Activated B cell treated with CpG ODN at 0.5 μM for 24 hours (primary cell): ENCODE data around the gene PTMS. TPM values are rescaled to one million over a fixed set of nuclear protein-coding genes. Genes with fewer than 3 reads are reported as not detected.
A peak's percentile ranks its signal among the peaks of the same experiment; 100 is the strongest.

Experiments
- ATAC-seq: fragments of 200-7000 bp; cut with Tn5 transposase; one replicate; pipeline ENCODE4 v1.10.0; 2021; ENCODE audit warnings: low read depth, mild to moderate bottlenecking, moderate library complexity
- CTCF ChIA-PET: fragments of 350-600 bp; sonication (Branson Sonifier 250); formaldehyde crosslinking; loops from one replicate; lab custom pipeline; 2021; ENCODE audit warnings: antibody characterized with exemption; lab: Charles Lee
- POLR2A ChIA-PET: fragments of 350-600 bp; sonication (Branson Sonifier 250); formaldehyde crosslinking; loops from one replicate; lab custom pipeline; 2021; ENCODE audit warnings: antibody characterized with exemption; lab: Charles Lee
- DNase-seq: peaks from one replicate; pipeline ENCODE4 v3.0.0; 2022
- H3K27ac Mint-ChIP-seq: one replicate; pipeline ENCODE4 v1.8.0; 2020; ENCODE audit warnings: mixed read lengths
- H3K27me3 Mint-ChIP-seq: one replicate; pipeline ENCODE4 v1.8.0; 2021; ENCODE audit warnings: mixed read lengths
- H3K36me3 Mint-ChIP-seq: one replicate; pipeline ENCODE4 v1.8.0; 2021; ENCODE audit warnings: low read depth, mixed read lengths
- H3K4me1 Mint-ChIP-seq: one replicate; pipeline ENCODE4 v1.8.0; 2021; ENCODE audit warnings: mixed read lengths
- H3K4me3 Mint-ChIP-seq: one replicate; pipeline ENCODE4 v1.8.0; 2020; ENCODE audit warnings: mild to moderate bottlenecking, mixed read lengths
- H3K9me3 Mint-ChIP-seq: one replicate; pipeline ENCODE4 v1.8.0; 2020; ENCODE audit warnings: mixed read lengths
- CTCF ChIP-seq: fragments of 200-600 bp; IDR thresholded peaks from one replicate; pipeline ENCODE4 v1.8.0; 2022; ENCODE audit warnings: antibody characterized with exemption, mild to moderate bottlenecking
- intact Hi-C: fragments of 100-400 bp; cut with micrococcal nuclease; formaldehyde crosslinking; loops from one replicate; pipeline ENCODE4 v1.15.1; 2024
- total RNA-seq: library from RNA; stranded (reverse); gene quantifications from 2 replicates; pipeline ENCODE4 v1.2.3, GENCODE V29; 2022

The PTMS gene
- total RNA-seq, 1 donor from 2014 or later = 4.8 TPM

GRCh38 chr12:6752167-6752920 is 13.8 kb upstream of the PTMS start:
- ChIA-PET POLR2A (interaction anchor here (0.5 to 4.3 kb wide), 50 partner anchors 9 to 1278 kb away, joined by 3 to 94 read pairs (median 6); partner anchors contain the start of genes C12orf57, CDCA3, COPS7A and GAPDH), CTCF (interaction anchor here (0.8 to 3.7 kb wide), 12 partner anchors 14 to 181 kb away, joined by 3 to 64 read pairs (median 8); partner anchors contain the start of genes COPS7A, LAG3, P3H3 and PTMS)
- H3K4me3 Mint-ChIP-seq = peak overlapping the region; percentile 93
- DNase-seq (no peak), ATAC-seq (peak; percentile 0)
- TF ChIP-seq CTCF = no peak
- H3K9me3 Mint-ChIP-seq = no peaks in the 10 kb centered on the region
- intact Hi-C loops = loop anchor here (2.0 to 5.0 kb wide), 3 partner anchors 56 to 356 kb away; partner anchors contain the start of genes C12orf57, C1RL and RNU7-1
- H3K4me1 Mint-ChIP-seq = peaks cover 15% of the 10 kb centered on the region
- H3K36me3 Mint-ChIP-seq = peaks cover 44% of the 10 kb centered on the region
- peak overlapping the region; percentile 99 for H3K27ac Mint-ChIP-seq
- no peaks in the 10 kb centered on the region for H3K27me3 Mint-ChIP-seq

- Mint-ChIP-seq H3K4me1 (peaks cover 16% of the 10 kb centered on the region), H3K27me3 (no peaks in the 10 kb centered on the region), H3K9me3 (no peaks in the 10 kb centered on the region), H3K27ac (peak within 1 kb of the TSS; percentile 99), H3K36me3 (peaks cover 36% of the 10 kb centered on the region), H3K4me3 (peak within 1 kb of the TSS; percentile 93)
- peak; percentile 91 for ATAC-seq
- intact Hi-C loops = loop anchor here (1.0 to 5.0 kb wide), 17 partner anchors 11 to 356 kb away; partner anchors contain the start of genes C12orf57, C1RL, CHD4 and COPS7A
- ChIA-PET POLR2A (interaction anchor here (0.5 to 4.3 kb wide), 57 partner anchors 9 to 1123 kb away, joined by 3 to 94 read pairs (median 5); partner anchors contain the start of genes C12orf57, CDCA3, COPS7A and GAPDH), CTCF (interaction anchor here (0.6 to 3.7 kb wide), 23 partner anchors 9 to 188 kb away, joined by 3 to 64 read pairs (median 5); partner anchors contain the start of genes CDCA3, COPS7A, LAG3 and P3H3)
- TF ChIP-seq CTCF = peak; percentile 76
- peak; percentile 98 for DNase-seq
These were observed 13.0 kb upstream of the PTMS start, which contains the start of gene MLF2 for GRCh38 chr12:6752921-6753771. TSS of gene MLF2 (minus strand) at chr12:6753141. CDS start at chr12:6752334, 807 bp downstream.

- intact Hi-C loops = loop anchor here (1.0 to 5.0 kb wide), 17 partner anchors 10 to 355 kb away; partner anchors contain the start of genes C12orf57, C1RL, CHD4 and COPS7A
- POLR2A ChIA-PET = interaction anchor here (0.6 to 4.3 kb wide), 46 partner anchors 9 to 354 kb away, joined by 3 to 94 read pairs (median 6); partner anchors contain the start of genes C12orf57, CDCA3, COPS7A and GAPDH
- H3K27ac Mint-ChIP-seq = peak overlapping the region; percentile 99
- H3K4me1 Mint-ChIP-seq = peaks cover 20% of the 10 kb centered on the region
- no peak for DNase-seq
- H3K4me3 Mint-ChIP-seq = peak overlapping the region; percentile 93
- no peaks in the 10 kb centered on the region for H3K27me3 Mint-ChIP-seq
- ATAC-seq = no peak
- CTCF ChIA-PET = interaction anchor here (0.6 to 3.7 kb wide), 22 partner anchors 9 to 189 kb away, joined by 3 to 64 read pairs (median 4); partner anchors contain the start of genes COPS7A, P3H3, PTMS and ZNF384
- H3K9me3 Mint-ChIP-seq = no peaks in the 10 kb centered on the region
- no peak for TF ChIP-seq CTCF
- peaks cover 29% of the 10 kb centered on the region for H3K36me3 Mint-ChIP-seq
These were observed 12.3 kb upstream of the PTMS start for GRCh38 chr12:6753772-6754356.

- Mint-ChIP-seq H3K36me3 (peaks cover 24% of the 10 kb centered on the region), H3K9me3 (no peaks in the 10 kb centered on the region), H3K27me3 (no peaks in the 10 kb centered on the region), H3K4me3 (no peak overlapping the region), H3K27ac (no peak overlapping the region), H3K4me1 (peaks cover 20% of the 10 kb centered on the region)
- no peak for TF ChIP-seq CTCF
- POLR2A ChIA-PET = interaction anchor here (1.7 to 4.3 kb wide), 15 partner anchors 11 to 189 kb away, joined by 4 to 94 read pairs (median 13); partner anchors contain the start of genes C12orf57, CDCA3, COPS7A and PTMS
- DNase-seq (no peak), ATAC-seq (no peak)
- intact Hi-C loops = loop anchor here (5.0 kb wide), 1 partner anchor 188 kb away; the partner anchor contains the start of genes C12orf57 and RNU7-1
- CTCF ChIA-PET = interaction anchor here (0.6 to 3.7 kb wide), 16 partner anchors 10 to 189 kb away, joined by 3 to 64 read pairs (median 4); partner anchors contain the start of genes P3H3 and PTMS
These were observed 11.8 kb upstream of the PTMS start for GRCh38 chr12:6754411-6754810.
